HTERT RPE-1 (cell line): ENCODE data around the gene GJB4.
"Not testable (repeated sequence)": the region's sequence is repeated elsewhere in the genome, so short reads cannot be mapped to it uniquely, and the experiment has no call there.

ENCODE experiments used
- in situ Hi-C: fragments of 300-500 bp; cut with MboI; formaldehyde crosslinking; loops from 4 replicates; pipeline ENCODE4 v1.14.3; 2020; ENCODE audit warnings: low sequenced_read_pairs

GJB4 gene

DNA sequence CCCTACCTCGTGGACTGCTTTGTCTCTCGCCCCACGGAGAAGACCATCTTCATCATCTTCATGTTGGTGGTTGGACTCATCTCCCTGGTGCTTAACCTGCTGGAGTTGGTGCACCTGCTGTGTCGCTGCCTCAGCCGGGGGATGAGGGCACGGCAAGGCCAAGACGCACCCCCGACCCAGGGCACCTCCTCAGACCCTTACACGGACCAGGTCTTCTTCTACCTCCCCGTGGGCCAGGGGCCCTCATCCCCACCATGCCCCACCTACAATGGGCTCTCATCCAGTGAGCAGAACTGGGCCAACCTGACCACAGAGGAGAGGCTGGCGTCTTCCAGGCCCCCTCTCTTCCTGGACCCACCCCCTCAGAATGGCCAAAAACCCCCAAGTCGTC, 35.2 kb downstream of the GJB4 start:
- in situ Hi-C loops, result no loop called here

DNA sequence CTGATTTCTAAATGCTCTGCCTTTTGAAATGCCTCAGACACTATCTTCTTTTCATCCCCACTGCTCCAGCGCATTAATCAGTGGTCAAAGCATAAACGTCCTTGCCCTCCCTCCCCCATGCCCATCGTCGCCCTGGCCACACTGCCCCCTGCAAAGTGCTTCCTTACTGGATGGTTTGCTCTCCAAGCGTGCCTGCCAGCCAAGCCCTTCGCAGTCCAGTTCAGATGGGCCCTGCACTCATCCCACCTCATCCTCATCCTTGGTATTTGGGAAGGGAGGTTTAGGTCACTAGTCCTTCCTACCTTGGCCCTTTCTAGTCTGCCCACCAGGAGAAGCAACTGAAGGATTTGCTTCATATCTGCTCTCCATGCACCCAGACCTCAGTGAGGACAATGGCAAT, 36.4 kb downstream of the GJB4 start:
- in situ Hi-C loops, result no loop called here

DNA sequence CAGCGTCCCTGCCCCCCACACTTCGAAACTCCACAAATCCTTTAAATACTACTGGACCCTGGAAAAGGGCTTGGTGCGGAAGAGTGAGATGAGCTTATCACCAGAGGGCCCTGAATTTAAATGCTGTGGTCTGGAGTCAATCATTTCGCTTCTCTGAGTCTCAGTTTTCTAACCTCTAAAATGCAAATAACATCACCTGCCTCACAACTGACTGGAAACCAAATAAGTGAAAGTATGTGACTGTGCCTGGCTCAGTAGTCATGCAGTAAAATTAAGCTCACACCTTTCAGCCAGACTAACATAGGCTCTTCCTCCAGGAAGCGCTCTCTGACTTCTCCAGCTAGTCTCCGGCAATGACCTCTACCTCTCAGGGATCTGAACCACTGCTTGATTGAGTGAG, 37.5 kb downstream of the GJB4 start:
- in situ Hi-C loops, result no loop called here

DNA sequence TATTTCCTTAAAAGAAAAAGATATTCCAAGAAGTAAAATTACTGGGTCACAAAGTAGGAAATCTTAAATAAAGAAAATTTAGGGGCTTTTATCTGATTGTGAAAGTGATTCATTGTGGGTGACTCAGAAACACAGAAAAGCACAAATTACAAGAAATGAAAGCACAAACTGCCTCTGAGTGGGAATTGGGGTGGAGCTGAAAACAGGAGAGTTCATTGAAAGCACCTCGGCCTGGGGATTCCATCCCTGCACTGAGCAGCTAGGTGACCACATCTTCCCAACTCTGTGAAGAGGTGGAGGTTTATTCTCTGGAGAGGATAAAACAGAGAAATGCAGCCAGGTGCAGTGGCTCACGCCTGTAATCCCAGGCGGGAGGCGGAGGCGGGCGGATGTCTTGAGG, 40.7 kb downstream of the GJB4 start:
- in situ Hi-C loops, result no loop called here

DNA sequence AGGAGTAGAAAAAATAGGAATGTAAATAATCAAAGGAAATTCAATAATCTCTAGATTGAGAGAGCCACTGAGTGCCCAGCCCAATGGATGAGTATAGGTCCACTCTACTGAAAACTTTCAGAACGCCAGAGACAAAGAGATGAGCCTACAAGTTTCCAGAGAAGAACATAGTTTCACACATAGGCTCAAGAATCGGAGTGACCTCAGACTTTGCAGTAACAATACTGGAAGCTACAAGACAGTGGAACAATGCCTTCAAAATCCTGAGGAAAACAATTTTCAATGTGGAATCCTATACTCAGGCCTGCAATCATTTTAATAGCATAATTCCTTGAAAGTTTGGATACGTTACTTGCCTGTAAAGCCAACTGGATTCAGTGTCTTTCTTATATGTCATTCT, 44.2 kb downstream of the GJB4 start:
- in situ Hi-C loops, result no loop called here

DNA sequence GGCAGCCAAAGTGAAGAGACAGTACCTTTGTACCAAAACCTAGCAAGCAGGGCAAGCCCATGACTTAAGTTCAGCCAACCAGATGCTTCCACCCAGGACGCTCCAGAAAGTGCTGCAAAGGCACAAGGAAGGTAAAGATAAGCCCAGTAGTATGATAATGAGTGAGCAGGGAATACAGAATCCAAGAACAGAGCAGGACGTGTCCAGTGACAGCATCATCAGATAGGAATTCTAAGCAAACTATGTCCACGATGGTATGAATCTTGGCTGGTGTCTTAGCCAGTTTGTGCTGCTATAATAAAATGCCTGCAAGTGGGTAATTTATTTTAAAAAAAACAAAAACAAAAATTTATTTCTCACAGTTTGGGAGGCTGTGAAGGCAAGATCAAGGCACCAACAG, 46.9 kb downstream of the GJB4 start:
- in situ Hi-C loops, result no loop called here

DNA sequence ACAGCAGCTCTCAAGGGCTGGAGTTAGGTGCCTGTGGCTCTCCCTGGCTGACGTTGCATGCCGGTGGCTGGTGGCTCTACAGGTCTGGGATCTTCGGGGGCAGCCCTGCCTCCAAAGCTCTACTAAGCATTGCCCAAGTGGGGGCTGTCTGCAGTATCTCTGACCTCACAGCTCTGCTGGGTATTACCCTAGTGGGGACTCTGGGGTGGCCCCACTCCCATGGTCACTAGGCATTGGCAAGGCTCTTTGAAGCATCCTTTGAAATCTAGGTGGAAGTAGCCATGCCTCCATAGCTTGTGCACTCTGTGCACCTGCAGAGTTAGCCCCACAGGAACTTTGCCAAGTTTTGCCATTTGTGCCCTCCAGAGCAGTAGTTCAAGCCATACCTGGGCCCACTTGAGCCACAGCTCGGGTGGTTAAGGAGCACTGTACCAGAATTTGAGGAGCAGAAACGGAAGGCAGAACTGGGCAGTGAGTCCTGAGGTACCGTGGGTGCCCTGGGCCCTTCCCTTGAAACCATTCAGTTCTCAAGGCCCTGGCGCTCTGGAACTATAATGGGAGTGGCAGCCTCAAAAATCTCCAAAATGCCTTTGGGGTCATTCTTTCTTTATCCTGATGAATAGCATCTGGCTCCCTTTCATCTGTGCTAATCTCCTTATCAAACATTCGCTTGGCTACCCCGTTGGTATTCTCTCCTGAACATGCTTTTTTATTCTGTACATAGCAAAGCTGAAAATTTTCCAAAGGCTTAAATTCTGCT, 48.7 kb downstream of the GJB4 start:
- in situ Hi-C loops, result no loop called here

DNA sequence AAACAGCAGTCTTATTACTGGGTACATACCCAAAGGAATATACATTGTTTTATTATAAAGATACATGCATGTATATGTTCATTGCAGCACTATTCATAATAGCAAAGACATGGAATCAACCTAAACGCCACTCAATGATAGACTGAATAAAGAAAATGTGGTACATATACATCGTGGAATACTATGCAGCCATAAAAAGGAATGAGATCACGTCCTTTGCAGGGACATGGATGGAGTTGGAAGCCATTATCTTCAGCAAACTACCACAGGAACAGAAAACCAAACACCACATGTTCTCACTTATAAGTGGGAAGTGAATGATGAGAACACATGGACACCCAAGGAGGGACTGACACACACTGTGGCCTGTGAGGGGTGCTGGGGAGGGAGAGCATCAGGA, 51.2 kb downstream of the GJB4 start:
- in situ Hi-C loops, result not testable (repeated sequence)
